H1 (cell line): ENCODE results near the gene SMAGP. TPM values are rescaled to one million over a fixed set of nuclear protein-coding genes. Genes with fewer than 3 reads are reported as not detected.

Experiments
- CTCF ChIA-PET: fragments of 300-600 bp; sonication (Branson Sonifier 250); formaldehyde crosslinking; loops from one replicate; lab custom pipeline; 2021; ENCODE audit not compliant: partially characterized antibody; lab: Charles Lee
- POLR2A ChIA-PET: fragments of 300-600 bp; sonication (Branson Sonifier 250); formaldehyde crosslinking; loops from one replicate; lab custom pipeline; 2021; ENCODE audit warnings: inconsistent platforms; ENCODE audit not compliant: partially characterized antibody; lab: Charles Lee
- DNase-seq, 2 experiments: peaks; one replicate each; pipeline versions ENCODE4 v3.0.0 to v3.0.0-alpha.2; 2010 to 2022; ENCODE audit warnings: low spot score in 2 of 2, low read depth in 1 of 2, mixed read lengths in 1 of 2
- FAIRE-seq: peaks from 2 replicates; lab custom pipeline; 2011; peaks lifted over from hg19 to GRCh38; lab: Jason Lieb, UNC
- H2AFZ ChIP-seq: 2 replicates; pipeline ENCODE4 v1.8.1; 2012; ENCODE audit warnings: low read length, inconsistent platforms
- H2AK5ac ChIP-seq: 2 replicates; pipeline ENCODE4 v1.6.1; 2013; ENCODE audit warnings: low read depth, low read length
- H2BK120ac ChIP-seq: replicated peaks from 2 replicates; pipeline ENCODE3; 2013; ENCODE audit warnings: low read depth, low read length, inconsistent platforms
- H2BK12ac ChIP-seq: 2 replicates; pipeline ENCODE4 v1.6.1; 2013; ENCODE audit warnings: low read depth, low read length
- H2BK15ac ChIP-seq: 2 replicates; pipeline ENCODE4 v1.6.1; 2013; ENCODE audit warnings: low read length
- H2BK20ac ChIP-seq: 2 replicates; pipeline ENCODE4 v1.6.1; 2013; ENCODE audit warnings: low read length
- H2BK5ac ChIP-seq: 2 replicates; pipeline ENCODE4 v1.6.1; 2013; ENCODE audit warnings: low read depth, low read length
- H3K14ac ChIP-seq: 2 replicates; pipeline ENCODE4 v1.6.1; 2013; ENCODE audit warnings: inconsistent platforms; ENCODE audit not compliant: insufficient read length
- H3K18ac ChIP-seq: 2 replicates; pipeline ENCODE4 v1.6.1; 2013; ENCODE audit warnings: low read length; ENCODE audit errors: extremely low read depth
- H3K23ac ChIP-seq: 2 replicates; pipeline ENCODE4 v1.6.1; 2013; ENCODE audit warnings: inconsistent platforms; ENCODE audit not compliant: insufficient read length
- H3K23me2 ChIP-seq: 2 replicates; pipeline ENCODE4 v1.6.1; 2013; ENCODE audit warnings: low read depth, low read length
- H3K27ac ChIP-seq: 2 replicates; pipeline ENCODE4 v1.6.1; 2011; ENCODE audit warnings: low read depth, low read length, inconsistent platforms
- H3K27me3 ChIP-seq, 4 experiments: replicated peaks in 1 of 4; 1 replicate in 1 of 4; 2 replicates in 3 of 4; pipeline versions ENCODE4 v1.6.1 to v1.8.1; 2011 to 2013; ENCODE audit warnings: low read length in 3 of 4, mild to moderate bottlenecking in 3 of 4, inconsistent platforms in 2 of 4, mixed read lengths in 2 of 4, moderate library complexity in 1 of 4; ENCODE audit not compliant: control insufficient read depth in 3 of 4, insufficient read depth in 3 of 4; ENCODE audit errors: extremely low read depth in 1 of 4
- H3K36me3 ChIP-seq, 4 experiments: 2 replicates each; pipeline versions ENCODE4 v1.6.1 to v1.8.1; 2011 to 2013; ENCODE audit warnings: mild to moderate bottlenecking in 4 of 4, low read length in 3 of 4, moderate library complexity in 2 of 4, control low read depth in 1 of 4, inconsistent platforms in 1 of 4; ENCODE audit not compliant: insufficient read depth in 4 of 4, control insufficient read depth in 2 of 4
- H3K4ac ChIP-seq: replicated peaks from 2 replicates; pipeline ENCODE3; 2013; ENCODE audit warnings: low read length, low read depth, mixed read lengths, inconsistent platforms; ENCODE audit not compliant: insufficient read length
- H3K4me1 ChIP-seq, 4 experiments: replicated peaks in 1 of 4; 1 replicate in 1 of 4; 2 replicates in 3 of 4; pipeline versions ENCODE4 v1.6.1 to v1.8.1; 2011 to 2013; ENCODE audit warnings: low read length in 3 of 4, inconsistent platforms in 2 of 4, mixed read lengths in 1 of 4; ENCODE audit not compliant: insufficient read depth in 4 of 4, control insufficient read depth in 3 of 4
- H3K4me2 ChIP-seq, 2 experiments: 2 replicates each; pipeline versions ENCODE4 v1.6.1 to v1.8.1; 2011 to 2013; ENCODE audit warnings: low read depth in 2 of 2, low read length in 2 of 2, control low read depth in 1 of 2, inconsistent platforms in 1 of 2, mild to moderate bottlenecking in 1 of 2; ENCODE audit not compliant: insufficient read depth in 1 of 2
- H3K4me3 ChIP-seq, 4 experiments: fragments of 200-600, 300-600 bp in 1 of 4; sonication (generic), shearing (Covaris generic), sonication (Bioruptor Twin) in 1 of 4; 2 replicates each; pipeline versions ENCODE4 v1.5.1 to v1.8.1; 2011 to 2016; ENCODE audit warnings: low read length in 4 of 4, low read depth in 3 of 4, control low read depth in 2 of 4, inconsistent platforms in 2 of 4, mild to moderate bottlenecking in 2 of 4, mixed read lengths in 1 of 4, moderate library complexity in 1 of 4; ENCODE audit not compliant: insufficient read depth in 2 of 4; ENCODE audit errors: extremely low read depth in 1 of 4
- H3K56ac ChIP-seq: replicated peaks from 2 replicates; pipeline ENCODE3; 2013; ENCODE audit warnings: low read depth, mild to moderate bottlenecking, mixed read lengths, low read length, inconsistent platforms; ENCODE audit not compliant: insufficient read length
- H3K79me1 ChIP-seq: 2 replicates; pipeline ENCODE4 v1.6.1; 2013; ENCODE audit warnings: low read depth, low read length, control low read depth
- H3K79me2 ChIP-seq, 2 experiments: 2 replicates each; pipeline versions ENCODE4 v1.6.1 to v1.8.1; 2012 to 2013; ENCODE audit warnings: low read length in 2 of 2, mild to moderate bottlenecking in 2 of 2, inconsistent platforms in 1 of 2; ENCODE audit not compliant: insufficient read depth in 2 of 2, control insufficient read depth in 1 of 2
- H3K9ac ChIP-seq, 4 experiments: replicated peaks in 1 of 4; 1 replicate in 1 of 4; 2 replicates in 3 of 4; pipeline versions ENCODE4 v1.6.1 to v1.8.1; 2011 to 2013; ENCODE audit warnings: low read depth in 3 of 4, low read length in 3 of 4, control low read depth in 2 of 4, mild to moderate bottlenecking in 2 of 4, moderate library complexity in 2 of 4, inconsistent platforms in 1 of 4; ENCODE audit errors: extremely low read depth in 1 of 4
- H3K9me3 ChIP-seq, 2 experiments: 2 replicates each; pipeline versions ENCODE4 v1.6.1 to v1.8.1; 2012 to 2013; ENCODE audit warnings: mild to moderate bottlenecking in 2 of 2, moderate library complexity in 2 of 2, control low read depth in 1 of 2, inconsistent platforms in 1 of 2, low read depth in 1 of 2, low read length in 1 of 2, mixed read lengths in 1 of 2; ENCODE audit not compliant: insufficient read depth in 2 of 2
- H4K20me1 ChIP-seq, 2 experiments: replicated peaks in 1 of 2; 2 replicates each; pipeline versions ENCODE3 to v1.8.1; 2011 to 2013; ENCODE audit warnings: inconsistent platforms in 2 of 2, low read length in 2 of 2, mild to moderate bottlenecking in 1 of 2; ENCODE audit not compliant: insufficient read depth in 2 of 2, control insufficient read depth in 1 of 2
- H4K5ac ChIP-seq: 2 replicates; pipeline ENCODE4 v1.6.1; 2013; ENCODE audit warnings: low read length, low read depth, mixed read lengths, inconsistent platforms; ENCODE audit not compliant: insufficient read length
- H4K8ac ChIP-seq: 2 replicates; pipeline ENCODE4 v1.8.0; 2013; ENCODE audit warnings: mild to moderate bottlenecking, moderate library complexity, low read length, inconsistent platforms; ENCODE audit not compliant: insufficient read depth; ENCODE audit errors: extremely low read depth
- H4K91ac ChIP-seq: replicated peaks from 2 replicates; pipeline ENCODE3; 2013; ENCODE audit warnings: low read length, mixed read lengths, inconsistent platforms; ENCODE audit not compliant: insufficient read length
- ASH2L ChIP-seq: fragments of 200-600, 300-600 bp; sonication (generic); IDR thresholded peaks from one replicate; pipeline ENCODE4 v1.7.1; 2017; ENCODE audit warnings: low read length
- CREB1 ChIP-seq: IDR thresholded peaks from 2 replicates; pipeline ENCODE4 v1.6.1; 2012; ENCODE audit warnings: inconsistent platforms
- MAX ChIP-seq: IDR thresholded peaks from 2 replicates; pipeline ENCODE4 v1.6.1; 2012; ENCODE audit warnings: inconsistent platforms
- POLR2AphosphoS5 ChIP-seq: IDR thresholded peaks from 2 replicates; pipeline ENCODE4 v1.6.1; 2011; ENCODE audit warnings: low read depth, low read length
- RFX5 ChIP-seq: IDR thresholded peaks from 2 replicates; pipeline ENCODE4 v1.6.1; 2011; ENCODE audit warnings: low read depth, low read length, improper control_type of control experiment, borderline replicate concordance
- WGBS, 2 experiments: shearing (Covaris generic) in 1 of 2; methylation state at CpG; one replicate each; pipeline versions ENCODE4 v1.1.6 to v1.1.7; 2013 to 2015; ENCODE audit warnings: low lambda C conversion rate in 2 of 2, mixed read lengths in 2 of 2, inconsistent platforms in 1 of 2, low coverage in 1 of 2, missing lambda C conversion rate in 1 of 2; ENCODE audit not compliant: insufficient replicate concordance in 2 of 2, insufficient coverage in 1 of 2, insufficient read length in 1 of 2; ENCODE audit errors: extremely low coverage in 1 of 2, missing lambda C conversion rate in 1 of 2; 5-methylcytosine and 5-hydroxymethylcytosine counted together
- polyA plus RNA-seq, 7 experiments: library from polyadenylated mRNA; depleted of rRNA in 3 of 7; stranded (reverse) in 5 of 7; unstranded in 2 of 7; fragments of >200 nt in 5 of 7; fragments of 200-250 nt in 2 of 7; gene quantifications; 1 replicate in 5 of 7; 2 replicates in 1 of 7; 4 replicates in 1 of 7; pipeline versions ENCODE4 v1.2.1 to v1.2.3, GENCODE V29; 2011 to 2013; ENCODE audit warnings: missing spikeins in 2 of 7, mixed read lengths in 2 of 7
- total RNA-seq: library from RNA; stranded (reverse); fragmentation: NEBNext Ultra II Directional; extraction: Animal tissue kit (Norgen Biotek cat#: 25700); gene quantifications from 2 replicates; pipeline ENCODE4 v1.2.1, GENCODE V29; 2021

SMAGP gene
- total and polyA plus RNA-seq, 2 of the 8 experiments (the other 6 are each of a cell fraction or from before 2014, with no cell fraction given), result 9.4 to 12.7 TPM

GRCh38 chr12:51253276-51253675 is 16.9 kb downstream of the SMAGP start:
- H3K23me2 ChIP-seq, result no peaks in the 10 kb centered on the region
- no peak overlapping the region for H2AK5ac ChIP-seq
- H2BK12ac ChIP-seq, result no peak overlapping the region
- no peak for FAIRE-seq
- H3K56ac ChIP-seq, result no peak overlapping the region
- H4K8ac ChIP-seq, result no peak overlapping the region
- no peak overlapping the region for H2BK120ac ChIP-seq
- peak overlapping the region in 1 of 4 experiments; percentile 37; a peak in 1 of 7 replicates for H3K9ac ChIP-seq
- no peaks in the 10 kb centered on the region for H3K9me3 ChIP-seq
- no peak for DNase-seq
- no peak overlapping the region for H3K4ac ChIP-seq
- TF ChIP-seq ASH2L (no peak), MAX (no peak), CREB1 (no peak), RFX5 (no peak), POLR2AphosphoS5 (no peak)
- H4K5ac ChIP-seq, result no peak overlapping the region
- no peak overlapping the region for H2AFZ ChIP-seq
- H2BK5ac ChIP-seq, result no peak overlapping the region
- no peak overlapping the region for H3K27ac ChIP-seq
- H3K23ac ChIP-seq, result no peak overlapping the region
- H3K4me2 ChIP-seq, result no peak overlapping the region
- no peaks in the 10 kb centered on the region; a peak in 2 of 8 replicates for H3K36me3 ChIP-seq
- H4K20me1 ChIP-seq, result no peaks in the 10 kb centered on the region
- peaks cover 0 to 5% (median 0%) of the 10 kb centered on the region in 4 experiments; a peak in 1 of 7 replicates for H3K4me1 ChIP-seq
- ChIA-PET POLR2A (interaction anchor here (0.9 to 2.5 kb wide), 5 partner anchors 10 to 170 kb away, joined by 4 to 12 read pairs (median 6); partner anchors contain the start of genes CSRNP2, DAZAP2 and SMAGP), CTCF (interaction anchor here (0.8 to 3.9 kb wide), 19 partner anchors 9 to 167 kb away, joined by 3 to 44 read pairs (median 5); no protein-coding TSS in a partner anchor)
- no peaks in the 10 kb centered on the region for H3K79me1 ChIP-seq
- H2BK15ac ChIP-seq, result no peak overlapping the region
- H2BK20ac ChIP-seq, result no peak overlapping the region
- no peak overlapping the region for H4K91ac ChIP-seq
- H3K18ac ChIP-seq, result no peak overlapping the region
- H3K79me2 ChIP-seq, result no peaks in the 10 kb centered on the region
- H3K27me3 ChIP-seq, result no peaks in the 10 kb centered on the region
- WGBS, 2 experiments, result 95% methylated on average over 1 of the region's 1 CpG; no CpG with 5 or more reads in 1 of the 2 experiments
- H3K14ac ChIP-seq, result no peak overlapping the region
- no peak overlapping the region for H3K4me3 ChIP-seq
